HG02678 (cell line): ENCODE measurements around the gene ERICH3.
"Not testable (repeated sequence)": the region's sequence is repeated elsewhere in the genome, so short reads cannot be mapped to it uniquely, and the experiment has no call there.

Experiments used
- ATAC-seq: cut with Tn5 transposase; IDR thresholded peaks from one replicate; pipeline ENCODE4 v1.9.1; 2021; ENCODE audit warnings: mild to moderate bottlenecking, moderate library complexity; ENCODE audit not compliant: unreplicated experiment

The ERICH3 gene

DNA sequence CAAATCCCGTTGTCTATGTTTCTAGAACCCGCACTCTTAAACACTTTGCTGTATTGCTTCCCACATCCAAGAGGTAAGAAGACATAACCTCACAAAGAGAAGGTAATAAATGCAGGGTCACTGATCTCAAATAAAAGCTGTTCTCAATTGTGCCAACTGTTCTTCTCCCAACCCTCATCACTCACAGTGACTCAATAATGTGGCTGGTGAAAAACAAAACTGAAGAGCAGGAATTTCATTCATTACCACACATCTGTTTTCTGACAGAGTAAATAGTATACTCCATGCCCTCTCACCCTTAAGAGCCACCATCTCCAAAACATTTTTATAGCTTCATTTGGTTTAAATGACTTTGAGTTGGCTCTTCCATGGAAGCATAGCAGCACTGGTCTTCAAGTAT is 6.2 kb upstream of the ERICH3 start:
- ATAC-seq = no peak

DNA sequence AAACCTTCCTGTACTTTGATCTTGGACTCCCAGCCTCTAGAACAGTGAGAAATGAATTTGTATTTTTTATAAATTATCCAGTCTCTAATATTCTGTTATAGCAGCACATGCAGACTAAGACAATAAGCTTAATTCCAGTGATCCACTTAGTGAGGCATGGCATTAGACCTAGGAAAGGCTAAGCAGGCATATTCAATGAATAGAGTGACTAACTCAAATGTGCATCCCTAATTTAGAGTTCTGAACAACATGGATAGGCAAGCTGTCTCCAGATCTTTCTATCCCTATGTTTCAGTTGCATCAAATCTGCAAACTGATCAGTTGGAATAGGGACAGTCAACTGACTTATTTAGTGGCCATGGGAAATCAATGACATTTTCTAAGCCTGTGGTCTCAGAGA is 4.3 kb upstream of the ERICH3 start:
- ATAC-seq = no peak

DNA sequence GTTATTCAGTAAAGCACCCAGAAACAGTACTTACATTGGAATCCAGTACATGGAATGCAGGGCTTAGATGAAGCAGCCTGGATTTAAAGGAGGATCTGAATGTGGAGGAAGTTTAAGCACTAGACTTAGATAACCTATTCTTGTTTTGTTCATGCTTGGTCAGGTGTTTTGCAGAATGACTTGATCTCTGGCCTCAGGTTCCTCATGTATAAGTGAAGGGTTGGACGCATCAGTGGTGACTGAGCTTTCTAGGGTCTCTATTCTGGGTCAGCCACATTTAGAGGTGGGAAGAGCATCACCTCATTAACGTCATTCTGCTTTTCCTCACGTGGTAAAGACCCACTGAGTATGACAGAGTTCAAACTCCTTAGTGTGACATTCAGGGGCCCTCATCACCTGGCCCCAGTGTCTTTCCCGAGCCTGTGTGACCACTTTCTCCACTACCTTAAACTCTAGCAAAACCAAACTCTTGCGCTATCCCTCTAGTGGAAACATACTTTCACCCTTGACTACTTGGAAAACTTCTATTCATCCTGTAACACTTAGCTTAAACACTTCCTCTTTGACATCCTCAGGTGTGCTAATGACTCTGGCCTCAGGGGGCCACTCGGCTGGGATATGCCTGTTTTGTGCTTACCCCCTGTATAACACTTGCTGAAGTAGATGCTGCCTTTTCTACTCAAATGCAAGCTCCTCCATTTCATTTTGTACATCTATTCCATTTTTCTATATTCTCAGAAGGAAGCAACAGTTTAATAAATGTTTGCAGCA is 871 bp upstream of the ERICH3 start:
- peak; percentile 39 for ATAC-seq

DNA sequence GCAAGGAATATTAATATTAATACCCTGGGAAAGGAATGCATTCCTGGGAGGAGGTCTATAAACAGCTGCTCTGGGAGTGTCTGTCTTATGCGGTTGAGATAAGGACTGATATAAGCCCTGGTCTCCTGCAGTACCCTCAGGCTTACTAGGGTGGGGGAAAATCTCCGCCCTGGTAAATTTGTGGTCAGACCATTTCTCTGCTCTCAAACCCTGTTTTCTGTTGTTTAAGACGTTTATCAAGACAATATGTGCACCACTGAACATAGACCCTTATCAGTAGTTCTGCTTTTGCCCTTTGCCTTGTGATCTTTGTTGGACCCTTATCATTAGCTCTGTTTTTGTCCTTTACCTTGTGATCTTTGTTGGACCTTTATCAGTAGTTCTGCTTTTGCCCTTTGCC is 2.7 kb downstream of the ERICH3 start:
- not testable (repeated sequence) for ATAC-seq

DNA sequence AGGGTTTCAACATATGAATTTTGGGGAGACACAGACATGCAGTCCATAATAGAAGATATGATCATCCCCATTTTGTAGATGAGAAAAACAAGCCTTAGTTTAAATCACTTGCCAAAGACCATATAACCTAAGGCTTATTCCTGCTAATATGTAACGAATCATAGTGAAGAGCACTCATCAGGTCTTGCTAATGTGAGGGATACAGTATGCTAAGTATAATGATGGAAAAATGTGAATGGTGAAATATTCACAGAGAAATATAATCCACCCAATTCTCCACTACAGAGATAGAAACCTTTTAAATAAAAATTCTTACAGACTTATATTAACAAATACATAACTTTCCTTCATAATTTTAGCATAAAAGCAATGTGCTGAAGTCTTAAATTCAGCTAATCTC is 18.9 kb downstream of the ERICH3 start:
- ATAC-seq = no peak

DNA sequence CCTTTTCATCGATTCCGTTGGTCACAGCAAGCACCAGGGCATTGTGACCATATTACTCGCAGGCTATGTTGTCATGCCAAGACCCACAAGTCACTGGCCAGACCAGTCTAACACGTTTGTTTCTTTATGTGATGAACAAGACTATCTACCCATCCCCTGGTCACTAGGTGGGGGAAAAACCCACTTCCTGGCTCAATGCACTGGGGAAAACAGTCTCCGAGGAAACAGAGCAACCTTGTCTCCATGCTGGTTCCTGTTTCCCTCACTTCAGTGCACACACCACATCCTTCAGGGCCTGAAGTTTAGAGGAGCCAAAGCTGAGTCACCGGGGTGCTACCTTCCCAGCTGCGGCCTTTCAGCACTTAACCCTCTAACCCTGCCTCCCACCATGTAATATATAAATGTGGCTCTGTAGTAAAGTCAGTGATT is 20.9 kb downstream of the ERICH3 start:
- ATAC-seq = peak; percentile 97

DNA sequence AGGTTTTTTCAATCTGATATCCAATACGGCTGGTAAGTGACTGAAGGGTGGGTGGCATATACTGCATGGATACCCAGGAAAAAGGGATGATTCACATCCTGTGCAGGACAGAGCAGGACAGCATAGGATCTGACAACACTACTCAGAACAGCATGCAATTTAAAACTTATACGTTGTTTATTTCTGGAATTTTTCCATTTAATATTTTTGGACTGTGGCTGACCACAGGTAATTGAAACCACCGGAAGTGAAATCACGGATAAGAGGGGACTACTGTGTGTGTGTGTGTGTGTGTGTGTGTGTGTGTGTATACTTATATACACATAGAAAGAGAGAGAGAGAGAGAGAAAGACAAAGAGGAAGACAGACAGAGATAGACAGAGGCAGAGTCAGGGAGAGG is 23.0 kb downstream of the ERICH3 start:
- no peak for ATAC-seq

DNA sequence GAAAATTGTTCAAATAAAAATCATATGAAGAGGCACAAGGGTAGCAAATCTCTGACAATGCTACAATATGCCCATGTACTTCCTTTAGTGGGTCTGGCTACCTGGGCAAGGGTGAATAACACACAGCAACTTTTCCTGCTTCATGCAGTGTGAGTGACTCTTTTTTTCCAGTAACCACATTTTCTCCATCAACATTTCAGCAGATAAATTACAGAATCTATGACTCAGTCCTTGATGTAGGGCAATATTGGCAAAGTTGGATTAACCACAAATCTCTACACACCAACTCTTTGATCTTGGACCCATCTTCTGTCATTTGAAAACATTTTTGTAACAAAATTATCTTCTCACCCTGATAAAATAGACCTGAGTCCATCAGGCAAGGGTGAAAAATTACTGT is 31.7 kb downstream of the ERICH3 start:
- ATAC-seq = no peak

DNA sequence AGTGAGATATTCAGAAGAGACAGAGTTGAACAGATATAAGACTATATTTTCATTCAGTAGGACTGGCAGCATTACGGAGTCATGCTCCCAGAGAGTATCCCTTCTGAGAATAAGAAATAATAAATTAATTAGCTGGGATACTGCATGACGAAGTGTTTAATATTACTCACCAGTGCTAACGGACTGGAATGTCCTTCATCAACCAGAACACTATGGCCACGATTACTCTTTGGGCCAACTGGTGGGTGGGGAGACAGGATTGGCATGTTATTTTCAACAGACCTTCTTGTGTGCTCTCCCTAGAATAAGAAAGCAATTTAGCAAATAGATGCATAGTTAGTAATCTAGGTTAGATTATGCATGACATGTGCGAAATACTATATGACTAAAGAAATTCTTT is 32.4 kb downstream of the ERICH3 start:
- ATAC-seq = no peak

DNA sequence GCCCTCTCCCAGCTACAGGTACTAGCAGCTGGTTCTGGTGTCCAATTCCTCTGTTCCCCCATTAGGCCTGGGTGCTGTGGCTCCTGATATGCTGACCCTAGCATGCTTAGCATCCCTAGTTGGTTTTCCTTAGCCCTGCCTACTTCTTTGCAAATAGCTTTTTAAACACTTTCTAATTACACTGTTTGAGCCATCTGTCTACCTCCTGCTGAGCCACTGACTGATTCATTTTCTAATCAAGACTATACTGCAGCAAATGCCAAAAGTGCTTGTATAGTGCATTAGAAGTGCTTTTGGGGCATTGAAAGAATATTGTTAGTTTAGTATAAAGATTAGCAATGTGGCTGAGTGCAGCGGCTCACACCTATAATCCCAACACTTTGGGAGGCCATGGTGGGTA is 36.3 kb downstream of the ERICH3 start:
- ATAC-seq = no peak

DNA sequence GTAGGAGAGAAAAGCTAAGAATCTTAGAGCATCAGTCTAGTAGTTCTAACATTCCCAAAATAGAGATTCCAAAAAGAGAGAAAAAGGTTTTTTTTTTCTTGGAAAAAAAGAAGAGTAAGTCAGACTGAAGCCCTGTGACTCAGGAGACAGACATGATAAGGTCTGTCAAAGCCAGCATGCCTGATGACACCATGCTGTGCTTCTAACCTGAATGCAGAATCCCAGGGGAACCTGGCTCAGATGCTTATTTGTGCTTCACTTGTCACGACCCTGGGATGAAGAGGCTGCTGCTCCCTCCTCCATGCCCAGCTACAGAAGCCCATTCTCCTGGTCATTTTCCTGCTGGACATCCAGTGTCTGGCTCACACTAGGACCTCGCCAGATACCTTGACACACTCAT is 44.3 kb downstream of the ERICH3 start:
- no peak for ATAC-seq

DNA sequence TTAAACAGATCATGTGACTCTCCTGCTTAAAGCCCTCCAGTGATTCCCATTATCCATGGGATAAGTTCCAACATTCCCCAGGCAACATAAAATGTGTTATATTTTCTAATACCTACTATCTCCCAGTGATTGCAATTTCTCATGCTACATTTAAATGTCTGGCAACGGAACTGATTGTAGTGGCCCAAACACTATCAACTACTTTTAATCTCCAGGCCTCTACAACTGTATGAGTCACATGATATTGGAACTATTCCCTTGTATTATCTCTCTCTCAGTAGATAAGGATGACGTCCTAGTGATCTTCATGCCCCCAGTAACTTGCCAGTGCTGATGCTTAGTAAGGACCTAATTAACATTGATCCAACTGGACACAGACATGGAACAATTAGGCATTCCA is 49.9 kb downstream of the ERICH3 start:
- no peak for ATAC-seq

DNA sequence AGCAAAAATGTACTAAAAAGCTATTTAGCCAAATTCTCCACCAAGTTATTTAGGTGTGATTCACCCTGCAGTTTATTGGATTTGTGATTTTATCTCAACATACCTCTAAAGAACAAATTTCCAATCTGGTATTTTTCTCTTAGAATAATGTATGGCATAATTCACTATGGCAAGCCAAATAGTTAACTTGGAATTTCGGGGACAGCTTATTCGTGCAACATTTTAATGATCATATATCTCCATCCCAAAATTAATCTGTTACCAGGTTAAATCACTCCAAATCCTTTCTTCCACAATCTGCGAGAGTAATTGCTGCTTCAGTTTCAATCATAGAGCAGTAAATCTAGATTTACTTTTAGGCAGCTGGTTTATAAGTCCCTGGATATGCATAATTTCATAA is 53.4 kb downstream of the ERICH3 start:
- ATAC-seq = no peak

DNA sequence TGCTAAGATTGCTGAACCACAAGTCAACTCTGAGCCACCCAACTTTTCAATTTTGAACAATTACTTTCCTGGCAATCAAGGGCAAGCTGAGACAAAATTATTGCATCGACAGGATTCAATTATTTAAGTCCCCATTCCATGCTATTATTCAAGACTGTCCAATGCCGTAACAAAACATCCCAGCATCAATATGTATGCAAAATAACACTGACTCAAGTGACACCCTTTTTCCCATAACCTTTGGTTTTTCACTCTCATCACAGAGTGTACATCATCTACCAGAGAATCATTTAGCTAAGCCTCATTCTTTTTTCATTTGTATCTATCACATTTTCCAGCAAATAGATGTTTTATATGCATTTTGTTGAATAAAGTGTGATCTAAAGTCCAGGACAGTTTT is 54.6 kb downstream of the ERICH3 start:
- no peak for ATAC-seq

DNA sequence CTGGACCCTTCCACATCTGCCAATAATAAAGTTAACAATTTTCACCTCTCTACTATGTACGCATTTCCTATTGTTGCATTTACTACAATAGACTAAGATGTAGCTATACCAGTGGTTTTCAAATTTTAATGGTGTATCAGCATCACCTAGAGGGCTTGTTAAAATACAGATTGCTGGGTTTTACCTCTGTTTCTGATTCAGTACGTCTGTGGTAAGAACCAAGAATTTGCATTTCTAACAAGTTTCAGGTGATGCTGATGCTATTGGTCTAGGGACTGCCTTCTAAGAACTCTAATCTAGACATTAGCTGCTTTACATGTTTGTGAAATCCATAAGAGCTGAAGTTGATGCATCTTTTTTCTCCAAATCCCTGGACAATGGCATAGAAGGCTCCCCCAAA is 59.7 kb downstream of the ERICH3 start:
- ATAC-seq = peak; percentile 44

DNA sequence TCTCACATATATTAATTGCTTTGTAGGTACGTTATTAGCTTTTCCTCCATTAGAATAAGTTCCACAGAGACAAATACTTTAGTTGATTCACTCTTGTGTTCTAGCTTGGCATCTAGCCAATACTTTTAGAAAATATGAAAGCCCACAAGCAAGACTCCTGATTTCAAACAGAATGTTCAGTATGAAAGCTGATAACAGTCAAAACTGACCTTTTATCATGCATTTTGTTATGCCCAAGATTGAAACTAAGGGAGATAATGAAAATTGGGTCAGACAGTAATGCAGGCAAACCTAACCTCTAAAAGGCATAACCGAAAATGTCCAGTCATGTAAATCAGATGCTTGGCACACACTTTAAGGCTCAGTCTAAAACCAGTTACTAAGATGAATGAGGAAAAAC is 61.7 kb downstream of the ERICH3 start:
- no peak for ATAC-seq

DNA sequence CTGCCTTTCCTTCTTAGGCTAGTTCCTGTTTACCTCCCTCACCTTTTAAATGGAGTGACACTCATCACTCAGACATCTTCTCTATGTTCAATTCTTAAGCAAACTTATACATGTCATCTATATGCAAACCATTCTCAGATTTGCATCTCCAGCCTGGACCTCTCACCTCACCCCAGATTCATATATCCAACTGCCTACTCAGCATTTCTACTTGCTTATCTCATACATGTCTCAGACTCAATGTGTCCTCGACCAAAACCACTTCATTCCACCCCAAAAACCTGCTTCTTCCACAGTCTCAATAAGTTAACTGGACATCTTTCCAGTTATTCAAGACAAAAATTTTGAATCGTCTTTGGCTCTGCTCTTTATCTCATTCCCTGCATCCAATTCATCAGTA is 62.6 kb downstream of the ERICH3 start:
- no peak for ATAC-seq

DNA sequence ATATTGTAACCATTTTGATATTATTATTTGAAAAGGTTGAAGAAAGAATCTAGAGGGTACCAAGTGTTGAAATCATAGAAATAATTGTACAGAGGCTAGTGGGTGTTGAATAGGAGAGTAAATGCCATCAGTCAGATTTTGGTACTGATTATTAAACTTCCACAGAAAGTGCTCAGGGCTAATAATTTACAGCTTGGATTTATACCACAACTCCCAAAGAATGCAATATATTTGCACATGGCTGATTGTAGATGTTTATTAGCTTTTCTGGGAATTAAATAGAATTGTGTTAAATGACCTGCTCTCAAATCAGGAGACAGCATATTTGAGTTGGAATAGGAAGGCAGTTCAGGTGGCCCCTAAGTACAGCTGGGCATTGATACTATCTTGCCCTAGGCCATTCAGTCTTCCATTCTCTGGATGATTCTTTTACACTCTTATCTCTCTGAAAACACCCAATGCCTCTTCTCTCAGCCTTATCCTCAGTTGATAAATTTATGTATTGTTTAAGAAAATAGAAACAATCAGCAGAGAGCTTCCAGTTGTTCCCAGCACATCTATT is 63.7 kb downstream of the ERICH3 start:
- ATAC-seq = no peak

DNA sequence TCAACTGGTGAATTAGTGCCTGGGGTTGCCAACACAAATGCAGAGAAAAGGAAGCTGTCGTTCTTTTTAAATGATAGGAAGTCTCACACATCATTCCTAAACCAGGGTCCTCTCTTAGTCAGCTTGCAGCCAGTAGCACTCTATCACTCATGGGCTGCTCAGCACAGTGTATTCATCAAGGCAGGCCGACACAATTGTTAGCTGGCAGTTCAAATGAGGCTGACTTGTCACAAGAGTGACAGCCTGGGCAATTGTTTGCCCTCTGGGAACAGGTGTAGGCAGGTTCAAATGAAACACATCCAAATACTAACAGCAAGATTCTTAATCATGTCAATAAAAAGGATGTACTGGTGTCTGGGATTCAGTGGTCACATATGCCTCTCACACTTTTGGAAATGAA is 76.9 kb downstream of the ERICH3 start:
- no peak for ATAC-seq

DNA sequence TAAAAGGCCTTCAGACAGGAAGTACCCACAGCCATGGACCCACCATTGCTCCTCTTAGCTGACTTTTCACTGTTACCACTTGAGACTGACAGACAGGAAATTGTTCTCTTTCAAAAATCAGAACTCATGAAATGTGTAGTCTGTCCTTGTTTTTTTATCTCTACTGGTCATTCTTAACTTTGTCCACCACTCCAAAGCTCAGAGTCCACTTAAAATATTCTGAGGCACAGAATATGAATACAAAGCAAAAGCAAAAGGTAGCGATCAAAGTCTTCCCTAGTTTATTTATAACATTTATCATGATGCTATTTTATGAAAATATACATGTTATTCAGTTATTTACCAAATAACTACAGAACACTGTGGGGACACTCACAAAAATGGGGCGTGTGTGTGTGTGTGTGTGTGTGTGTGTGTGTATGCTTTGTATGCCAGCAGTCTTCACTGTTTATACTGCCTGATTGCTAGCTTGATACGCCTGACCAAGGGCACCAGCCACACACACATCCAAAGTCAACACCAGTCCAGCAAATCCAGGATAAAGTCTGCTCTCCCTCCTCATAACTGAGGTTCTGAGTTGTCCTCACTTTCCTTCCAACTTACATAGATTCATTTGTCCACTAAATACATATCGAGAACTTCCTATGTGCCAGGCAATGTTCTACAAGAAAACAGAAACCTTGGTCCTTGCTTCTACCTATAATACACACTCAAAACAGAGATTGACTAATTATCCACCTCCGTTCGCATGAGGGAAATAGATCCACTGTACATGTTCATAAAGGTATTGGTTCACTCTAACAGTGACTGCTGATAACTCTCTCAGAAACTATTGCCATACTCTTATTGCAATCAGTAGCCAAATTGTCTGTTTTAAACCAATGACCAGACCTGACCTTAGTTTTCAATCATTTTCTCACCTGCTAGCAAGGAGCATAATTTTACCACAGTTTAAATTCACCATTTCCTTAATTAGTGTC is 79.4 kb downstream of the ERICH3 start:
- no peak for ATAC-seq

DNA sequence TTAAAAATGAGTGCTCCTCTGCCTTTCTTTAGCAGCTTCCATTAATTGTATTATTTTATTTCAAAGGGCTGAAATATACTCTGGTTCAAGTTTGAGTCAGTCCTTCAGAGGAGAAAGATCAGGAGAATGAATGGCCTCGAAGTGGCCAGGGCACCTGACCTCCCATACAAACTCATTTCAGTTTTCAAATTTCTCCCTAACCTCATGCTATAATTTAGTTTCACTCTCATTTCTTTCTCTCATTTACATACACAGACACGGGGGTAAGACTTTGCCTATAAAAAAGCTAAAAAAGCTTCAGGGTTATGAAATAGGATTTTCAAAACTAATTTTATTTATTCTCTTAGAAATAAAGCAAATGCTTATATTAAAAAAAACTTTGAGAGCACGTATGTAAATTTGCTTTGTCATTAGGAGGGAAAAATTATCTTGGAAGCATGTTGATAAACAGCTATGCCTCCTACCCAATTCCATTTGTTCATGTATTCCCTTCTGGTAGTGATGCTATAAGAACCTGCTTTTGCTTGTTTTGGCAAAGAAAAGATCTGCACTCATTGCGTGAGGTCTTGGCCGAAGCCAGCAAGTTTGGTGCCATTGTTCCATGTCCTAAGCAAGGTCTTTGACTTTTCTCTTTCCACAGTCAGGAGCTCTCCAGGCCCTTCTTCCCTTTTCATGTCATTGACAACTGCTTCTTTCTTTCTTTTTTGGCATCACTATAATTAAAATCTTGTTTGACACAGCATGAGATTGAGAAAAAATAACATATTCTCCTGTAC is 80.8 kb downstream of the ERICH3 start:
- ATAC-seq = no peak
